Occipital lobe (tissue), 3 donors: Measurements from ENCODE around the gene SLC39A11. TPM values are rescaled to one million over a fixed set of nuclear protein-coding genes. Genes with fewer than 3 reads are reported as not detected.

ENCODE experiments used
- DNase-seq: peaks from one replicate; lab custom pipeline; 2025; lab: John Stamatoyannopoulos, UW
- small RNA-seq: library from RNA; depleted of rRNA; stranded (forward); fragments of <200 nt; gene quantifications from one replicate; pipeline ENCODE3, GENCODE V24; 2014
- total RNA-seq: library from RNA; depleted of rRNA; stranded (reverse); fragments of >200 nt; gene quantifications from one replicate; pipeline ENCODE4 v1.2.3, GENCODE V29; 2014

The SLC39A11 gene
- total RNA-seq, 1 donor from 2014 or later: 9.5 TPM

GRCh38 chr17:72603420-72604242, 488.9 kb downstream of the SLC39A11 start:
- no peak for DNase-seq

- DNase-seq: no peak
Measured at GRCh38 chr17:72602517-72603419, 489.7 kb downstream of the SLC39A11 start.

- no peak for DNase-seq
Measured at GRCh38 chr17:72600934-72601333, 491.6 kb downstream of the SLC39A11 start.

- no peak for DNase-seq
Measured at GRCh38 chr17:72599891-72600290, 492.6 kb downstream of the SLC39A11 start.

- no peak for DNase-seq
Measured at GRCh38 chr17:72598695-72599094, 493.8 kb downstream of the SLC39A11 start.

GRCh38 chr17:72597354-72598087, 495.0 kb downstream of the SLC39A11 start:
- no peak for DNase-seq

Small RNA genes within 50 kb of the gene (small RNA-seq; reads per million reads assigned to genes)
- not detected for gene RF00422

Other genes starting within 250 kb of the SLC39A11 start
- gene SSTR2, start 72.3 kb upstream of the SLC39A11 start, total RNA-seq: 44.5 TPM
- gene COG1, start 100.4 kb upstream of the SLC39A11 start, total RNA-seq: 19.3 TPM
- not detected for gene CPSF4L, start 169.2 kb upstream of the SLC39A11 start, total RNA-seq
- gene CDC42EP4, start 219.3 kb upstream of the SLC39A11 start, total RNA-seq: 84.2 TPM